RKO (cell line): ENCODE results near the gene KRTCAP2.
"Not testable (repeated sequence)": the region's sequence is repeated elsewhere in the genome, so short reads cannot be mapped to it uniquely, and the experiment has no call there.

Source experiments
- DNase-seq: peaks from one replicate; pipeline ENCODE4 v3.0.0-alpha.2; 2016; ENCODE audit warnings: low spot score

KRTCAP2 gene

GRCh38 chr1:155172732-155173477 lies at the start of gene KRTCAP2:
KRTCAP2 (minus strand) TSS chr1:155173304; CDS start chr1:155173224, 80 bp downstream.
- peak; percentile 97 for DNase-seq

GRCh38 chr1:155220211-155220965 lies 47.3 kb upstream of the KRTCAP2 start:
- not testable (repeated sequence) for DNase-seq

GRCh38 chr1:155219592-155220031 lies 46.5 kb upstream of the KRTCAP2 start:
- DNase-seq: no peak

GRCh38 chr1:155218854-155219591 lies 45.9 kb upstream of the KRTCAP2 start:
- DNase-seq: peak; percentile 60

GRCh38 chr1:155214702-155215101 lies 41.6 kb upstream of the KRTCAP2 start:
- not testable (repeated sequence) for DNase-seq

GRCh38 chr1:155212051-155212440 lies 38.9 kb upstream of the KRTCAP2 start:
- not testable (repeated sequence) for DNase-seq

GRCh38 chr1:155211381-155212050 lies 38.4 kb upstream of the KRTCAP2 start:
- not testable (repeated sequence) for DNase-seq

- DNase-seq: no peak
Observed at GRCh38 chr1:155210314-155211104, 37.4 kb upstream of the KRTCAP2 start.

GRCh38 chr1:155209312-155209721 lies 36.2 kb upstream of the KRTCAP2 start:
- DNase-seq: no peak

- DNase-seq: peak; percentile 86
Observed at GRCh38 chr1:155208541-155209311, 35.6 kb upstream of the KRTCAP2 start, which contains the start of gene MTX1. MTX1 (plus strand) TSS chr1:155208695; CDS start chr1:155208805, 110 bp downstream.

- DNase-seq: no peak
Observed at GRCh38 chr1:155207806-155208540, 34.9 kb upstream of the KRTCAP2 start, which contains the start of gene THBS3. THBS3 (minus strand) TSS chr1:155207897; CDS start chr1:155207876, 21 bp downstream.

GRCh38 chr1:155206891-155207805 lies 34.0 kb upstream of the KRTCAP2 start:
- DNase-seq: peak; percentile 82

GRCh38 chr1:155205969-155206593 lies 33.0 kb upstream of the KRTCAP2 start:
- DNase-seq: no peak

- DNase-seq: no peak
Observed at GRCh38 chr1:155205035-155205434, 31.9 kb upstream of the KRTCAP2 start.

GRCh38 chr1:155202731-155203515 lies 29.8 kb upstream of the KRTCAP2 start:
- DNase-seq: no peak

GRCh38 chr1:155202198-155202597 lies 29.1 kb upstream of the KRTCAP2 start:
- no peak for DNase-seq

GRCh38 chr1:155200920-155201319 lies 27.8 kb upstream of the KRTCAP2 start:
- DNase-seq: no peak
